Natural killer cell (primary cell): ENCODE measurements around the gene OSBP. TPM values are rescaled to one million over a fixed set of nuclear protein-coding genes. Genes with fewer than 3 reads are reported as not detected.

Source experiments
- total RNA-seq, 4 donors: library from RNA; stranded (reverse); fragments of 120-200 nt in 1 of 4; gene quantifications; one replicate each; pipeline versions ENCODE4 v1.2.3 to v1.2.4, GENCODE V29; 2013 to 2022

The OSBP gene
- total RNA-seq, 3 donors from 2014 or later (not counting 1 experiment from before 2014, with no cell fraction given): 40.5 to 58.5 (median 51.3) TPM

Other genes with a start within 250 kb of the OSBP start
- not detected for gene OR5A2, start 189.4 kb downstream of the OSBP start, total RNA-seq
- gene OR5A1, start 179.3 kb downstream of the OSBP start, total RNA-seq: not detected
- not detected for gene OR4D6, start 158.8 kb downstream of the OSBP start, total RNA-seq
- gene OR4D10, start 142.5 kb downstream of the OSBP start, total RNA-seq: not detected
- not detected for gene OR4D11, start 112.2 kb downstream of the OSBP start, total RNA-seq
- gene OR4D9, start 104.2 kb downstream of the OSBP start, total RNA-seq: not detected
- gene PATL1, start 53.3 kb upstream of the OSBP start, total RNA-seq: 10 to 100 TPM; 56.8 to 69.4 (median 58.1) TPM
- not detected for gene OR10V1, start 98.1 kb upstream of the OSBP start, total RNA-seq
- gene STX3, start 139.6 kb upstream of the OSBP start, total RNA-seq: 10 to 100 TPM in 2 of 3 donors, 1 to 10 TPM in 1; 6.8 to 19.1 (median 17.0) TPM
- 10 to 100 TPM; 34.9 to 38.0 (median 37.5) TPM for gene MRPL16, start 195.0 kb upstream of the OSBP start, total RNA-seq
- gene CBLIF, start 229.7 kb upstream of the OSBP start, total RNA-seq: not detected